Panc1 (cell line): ENCODE results near the gene ZNF554. TPM values are rescaled to one million over a fixed set of nuclear protein-coding genes. Genes with fewer than 3 reads are reported as not detected.
"Not testable (repeated sequence)": the region's sequence is repeated elsewhere in the genome, so short reads cannot be mapped to it uniquely, and the experiment has no call there.

Experiments
- ATAC-seq: fragments of 200-7000 bp; cut with Tn5 transposase; 2 replicates; pipeline ENCODE4 v1.9.1; 2020; ENCODE audit warnings: mild to moderate bottlenecking, moderate library complexity
- BruUV-seq: library from RNA; stranded (reverse); fragments of 400-500 nt; replicated peaks from 2 replicates; lab custom pipeline; 2021; lab: Mats Ljungman, UMichigan
- CTCF ChIA-PET: fragments of 300-600 bp; sonication (Branson Sonifier 250); formaldehyde crosslinking; loops from one replicate; lab custom pipeline; 2022; ENCODE audit warnings: antibody characterized with exemption; lab: Charles Lee
- POLR2A ChIA-PET: fragments of 300-600 bp; sonication (Branson Sonifier 250); formaldehyde crosslinking; loops from one replicate; lab custom pipeline; 2022; ENCODE audit warnings: antibody characterized with exemption; lab: Charles Lee
- DNase-seq: peaks from one replicate; pipeline ENCODE4 v3.0.0-alpha.2; 2010; ENCODE audit warnings: low read depth, low spot score
- H3K27ac ChIP-seq: 2 replicates; pipeline ENCODE4 v1.5.1; 2011; ENCODE audit warnings: mild to moderate bottlenecking, low read length, inconsistent platforms
- H3K27me3 ChIP-seq: fragments of 200-500 bp; sonication (Bioruptor generic); 2 replicates; pipeline ENCODE4 v1.6.0; 2014; ENCODE audit warnings: low read length, inconsistent platforms; ENCODE audit not compliant: control insufficient read depth, insufficient read depth
- H3K36me3 ChIP-seq: fragments of 200-500 bp; sonication (Bioruptor generic); 2 replicates; pipeline ENCODE4 v1.5.1; 2014; ENCODE audit warnings: inconsistent platforms, mild to moderate bottlenecking, low read length, moderate library complexity; ENCODE audit not compliant: control insufficient read depth, insufficient read depth
- H3K4me1 ChIP-seq: 2 replicates; pipeline ENCODE4 v1.5.1; 2011; ENCODE audit warnings: inconsistent platforms, mild to moderate bottlenecking, low read length, moderate library complexity; ENCODE audit not compliant: control insufficient read depth, insufficient read depth
- H3K4me3 ChIP-seq, 2 experiments: 2 replicates each; pipeline ENCODE4 v1.5.1; 2011 to 2012; ENCODE audit warnings: low read depth in 2 of 2, low read length in 2 of 2, mild to moderate bottlenecking in 2 of 2, inconsistent platforms in 1 of 2, moderate library complexity in 1 of 2
- H3K9me3 ChIP-seq: fragments of 200-500 bp; sonication (Bioruptor generic); 2 replicates; pipeline ENCODE4 v1.5.1; 2014; ENCODE audit warnings: low read depth, mild to moderate bottlenecking, inconsistent platforms, low read length, moderate library complexity; ENCODE audit not compliant: control insufficient read depth, insufficient read depth
- CTCF ChIP-seq: fragments of 450-650 bp; IDR thresholded peaks from 2 replicates; pipeline ENCODE4 v1.5.1; 2017; ENCODE audit warnings: mild to moderate bottlenecking
- POLR2AphosphoS5 ChIP-seq: IDR thresholded peaks from 2 replicates; pipeline ENCODE4 v1.6.1; 2012; ENCODE audit warnings: mild to moderate bottlenecking, low read depth, low read length, moderate library complexity
- REST ChIP-seq, 2 experiments: IDR thresholded peaks; 2 replicates each; pipeline ENCODE4 v1.6.1; 2011 to 2012; ENCODE audit warnings: low read depth in 2 of 2, control low read depth in 1 of 2, low read length in 1 of 2, mild to moderate bottlenecking in 1 of 2, moderate library complexity in 1 of 2; ENCODE audit not compliant: insufficient read depth in 1 of 2
- SIN3A ChIP-seq: IDR thresholded peaks from 2 replicates; pipeline ENCODE4 v1.6.1; 2012; ENCODE audit warnings: low read depth, mild to moderate bottlenecking, low read length, moderate library complexity, borderline replicate concordance; ENCODE audit not compliant: insufficient read depth
- TCF7L2 ChIP-seq: IDR thresholded peaks from 2 replicates; pipeline ENCODE4 v1.6.1; 2011; ENCODE audit warnings: mild to moderate bottlenecking, low read depth, low read length, inconsistent platforms
- in situ Hi-C: cut with HindIII; loops from 2 replicates; pipeline ENCODE4 v1.10.0; 2016; ENCODE audit warnings: low sequenced_read_pairs, low pct_unique_long_range_greater_than_20kb
- intact Hi-C: fragments of 100-400 bp; cut with micrococcal nuclease; formaldehyde crosslinking; loops from one replicate; pipeline ENCODE4 v1.10.0; 2022; ENCODE audit not compliant: unreplicated experiment
- total RNA-seq: library from RNA; stranded (reverse); gene quantifications from one replicate; pipeline ENCODE4 v1.2.1, GENCODE V29; 2021; ENCODE audit not compliant: unreplicated experiment

ZNF554 gene
- total RNA-seq, 1 experiment from 2014 or later = 1.5 TPM

- H3K27ac ChIP-seq = no peak overlapping the region
- H3K27me3 ChIP-seq = no peaks in the 10 kb centered on the region
- no TSS peak for BruUV-seq
- H3K36me3 ChIP-seq = no peaks in the 10 kb centered on the region
- TF ChIP-seq CTCF (no peak), REST (IDR thresholded peaks at IDR 0.05; ENCODE audit: insufficient read depth in 1 of 2, low read depth in 2 of 2, low read length in 1 of 2) (no peak), TCF7L2 (no peak), SIN3A (no peak), POLR2AphosphoS5 (no peak)
- no peaks in the 10 kb centered on the region for H3K4me1 ChIP-seq
- H3K4me3 ChIP-seq = no peak overlapping the region
- ChIA-PET CTCF (no interaction called here), POLR2A (no interaction called here)
- intact Hi-C loops (loop anchor here (5.0 kb wide), 1 partner anchor 222 kb away; no protein-coding TSS in a partner anchor), in situ Hi-C loops (no loop called here)
- ATAC-seq = no peak
- no peak for DNase-seq
- no peaks in the 10 kb centered on the region for H3K9me3 ChIP-seq
Observed at GRCh38 chr19:2869618-2870017, 50.0 kb downstream of the ZNF554 start.

- POLR2A ChIA-PET, BruUV-seq, H3K27me3 ChIP-seq, ATAC-seq, H3K4me1 ChIP-seq, H3K4me3 ChIP-seq, H3K36me3 ChIP-seq, H3K27ac ChIP-seq, DNase-seq, in situ Hi-C loops, H3K9me3 ChIP-seq: not testable (repeated sequence)
- intact Hi-C loops = loop anchor here (5.0 kb wide), 1 partner anchor 225 kb away; no protein-coding TSS in a partner anchor
- CTCF ChIA-PET = interaction anchor here (0.8 kb wide), 2 partner anchors 49 to 236 kb away, joined by 3 to 5 read pairs; no protein-coding TSS in a partner anchor
Observed at GRCh38 chr19:2872175-2872574, 52.5 kb downstream of the ZNF554 start.

- ATAC-seq = no peak
- no peaks in the 10 kb centered on the region for H3K27me3 ChIP-seq
- no peak for TF ChIP-seq SIN3A
- TF ChIP-seq REST (IDR thresholded peaks at IDR 0.05; ENCODE audit: insufficient read depth in 1 of 2, low read depth in 2 of 2, low read length in 1 of 2) = no peak
- no peak for TF ChIP-seq TCF7L2
- TF ChIP-seq CTCF = no peak
- no peak for TF ChIP-seq POLR2AphosphoS5
- CTCF ChIA-PET = no interaction called here
- H3K4me3 ChIP-seq = no peak overlapping the region
- no peak overlapping the region for H3K27ac ChIP-seq
- no TSS peak for BruUV-seq
- intact Hi-C loops = no loop called here
- H3K9me3 ChIP-seq = peaks cover 12% of the 10 kb centered on the region; the same call in 1 of the 2 replicates
- POLR2A ChIA-PET = interaction anchor here (0.6 kb wide), 1 partner anchor 1567 kb away, joined by 3 read pairs; no protein-coding TSS in a partner anchor
- DNase-seq = no peak
- no peaks in the 10 kb centered on the region for H3K36me3 ChIP-seq
- H3K4me1 ChIP-seq = no peaks in the 10 kb centered on the region
- in situ Hi-C loops = no loop called here
Observed at GRCh38 chr19:2877398-2878331, 58.0 kb downstream of the ZNF554 start.
